ENCODE results near the gene HIC1.
A peak's percentile ranks its signal among the peaks of the same experiment; 100 is the strongest.

Gene HIC1

DNA sequence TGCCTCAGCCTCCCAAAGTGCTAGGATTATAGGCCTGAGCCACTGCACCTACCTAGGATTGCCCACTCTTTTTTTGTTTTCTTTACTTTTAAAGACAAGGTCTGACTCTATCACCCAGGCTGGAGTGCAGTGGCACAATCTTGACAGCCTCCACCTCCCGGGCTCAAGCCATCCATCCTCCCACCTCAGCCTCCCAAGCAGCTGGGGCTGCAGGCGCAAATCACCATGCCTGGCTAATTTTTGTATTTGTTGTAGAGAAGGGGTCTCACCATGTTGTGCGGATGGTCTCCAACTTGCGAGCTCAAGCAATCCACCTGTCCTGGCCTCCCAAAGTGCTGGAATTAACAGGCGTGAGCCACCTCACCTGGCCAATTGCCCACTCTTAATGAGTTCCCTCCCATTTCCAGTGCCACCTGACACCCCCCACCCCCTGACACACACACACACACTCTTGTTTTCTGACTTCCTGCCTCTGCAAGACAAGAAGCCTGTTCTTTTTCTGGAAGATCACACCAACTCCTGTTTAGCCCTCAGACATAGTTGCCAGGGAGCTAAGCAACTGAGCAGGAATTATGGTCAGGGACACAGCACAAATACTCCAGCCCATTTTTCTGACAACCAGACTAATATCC is 10.5 kb upstream of the HIC1 start:
- no peak overlapping the region for H3K27ac ChIP-seq (ENCODE audit: low read length)

DNA sequence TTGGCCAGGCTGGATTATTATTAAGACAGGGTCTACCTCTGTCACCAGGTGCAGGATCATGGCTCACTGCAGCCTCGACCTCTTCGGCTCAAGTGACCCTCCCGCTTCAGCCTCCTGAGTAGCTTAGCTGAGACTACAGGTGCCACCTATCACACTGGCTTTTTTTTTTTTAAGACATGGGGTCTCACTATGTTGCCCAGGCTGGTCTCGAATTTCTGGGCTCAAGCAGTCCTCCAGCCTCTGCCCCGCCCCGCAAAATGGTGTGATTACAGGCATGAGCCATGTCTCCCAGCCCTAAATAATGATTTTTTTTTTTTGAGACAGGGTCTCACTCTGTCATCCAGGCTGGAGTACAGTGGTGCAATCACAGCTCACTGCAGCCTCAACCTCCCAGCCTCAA is 7.3 kb upstream of the HIC1 start:
- Histone ChIP-seq H3K27ac (ENCODE audit: low read length) (no peak overlapping the region), H3K9me3 (ENCODE audit: control insufficient read depth, insufficient read depth, low read length) (no peaks in the 10 kb centered on the region), H3K27me3 (ENCODE audit: control insufficient read depth, insufficient read depth, low read length) (peaks cover 29% of the 10 kb centered on the region), H3K4me1 (ENCODE audit: control insufficient read depth, insufficient read depth, low read length) (peaks cover 3% of the 10 kb centered on the region), H3K4me3 (ENCODE audit: low read length) (no peak overlapping the region), H3K36me3 (ENCODE audit: control insufficient read depth, insufficient read depth, low read length) (0 out of 2 replicates have a peak, but pooled peaks cover 3% of the 10 kb centered on the region)
- no peak for DNase-seq (ENCODE audit: low read depth, low spot score)
- WGBS (ENCODE audit: insufficient coverage, insufficient read length) = no CpG with 5 or more reads among the region's 6 CpGs

More for the DNA sequence above, 10.5 kb upstream of the HIC1 start:
- no peaks in the 10 kb centered on the region for H3K9me3 ChIP-seq (ENCODE audit: control insufficient read depth, insufficient read depth, low read length)
- WGBS (ENCODE audit: insufficient coverage, insufficient read length) = no CpG with 5 or more reads among the region's 5 CpGs
- H3K4me3 ChIP-seq (ENCODE audit: low read length) = no peak overlapping the region
- no peaks in the 10 kb centered on the region for H3K4me1 ChIP-seq (ENCODE audit: control insufficient read depth, insufficient read depth, low read length)
- DNase-seq (ENCODE audit: low read depth, low spot score) = no peak
- H3K36me3 ChIP-seq (ENCODE audit: control insufficient read depth, insufficient read depth, low read length) = 0 out of 2 replicates have a peak, but pooled peaks cover 3% of the 10 kb centered on the region
- H3K27me3 ChIP-seq (ENCODE audit: control insufficient read depth, insufficient read depth, low read length) = peaks cover 12% of the 10 kb centered on the region

DNA sequence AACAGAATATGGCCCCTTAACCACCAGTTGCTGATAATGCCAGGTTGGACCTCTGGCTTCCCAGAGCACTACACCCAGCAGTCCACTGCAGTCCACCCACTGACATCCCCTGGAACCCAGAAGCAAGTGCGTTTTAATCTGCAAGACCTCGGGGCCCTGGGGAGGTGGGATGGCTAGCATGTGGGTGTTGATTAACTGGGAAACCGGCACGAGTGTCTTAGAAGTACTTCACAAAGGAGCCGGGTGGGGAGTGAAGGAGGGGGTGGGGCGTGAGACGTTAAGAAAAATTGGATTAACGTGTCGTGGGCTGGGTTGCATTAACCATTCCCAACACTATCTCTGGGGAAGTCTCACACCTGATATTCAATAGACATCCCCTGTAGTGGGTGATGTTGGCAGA is 6.1 kb upstream of the HIC1 start:
- no peak for DNase-seq (ENCODE audit: low read depth, low spot score)
- no peaks in the 10 kb centered on the region; the same call in 1 of the 2 replicates for H3K36me3 ChIP-seq (ENCODE audit: control insufficient read depth, insufficient read depth, low read length)
- peaks cover 3% of the 10 kb centered on the region for H3K4me1 ChIP-seq (ENCODE audit: control insufficient read depth, insufficient read depth, low read length)
- H3K27ac ChIP-seq (ENCODE audit: low read length) = no peak overlapping the region
- H3K9me3 ChIP-seq (ENCODE audit: control insufficient read depth, insufficient read depth, low read length) = no peaks in the 10 kb centered on the region
- no CpG with 5 or more reads among the region's 9 CpGs for WGBS (ENCODE audit: insufficient coverage, insufficient read length)
- H3K4me3 ChIP-seq (ENCODE audit: low read length) = no peak overlapping the region
- peaks cover 35% of the 10 kb centered on the region for H3K27me3 ChIP-seq (ENCODE audit: control insufficient read depth, insufficient read depth, low read length)

DNA sequence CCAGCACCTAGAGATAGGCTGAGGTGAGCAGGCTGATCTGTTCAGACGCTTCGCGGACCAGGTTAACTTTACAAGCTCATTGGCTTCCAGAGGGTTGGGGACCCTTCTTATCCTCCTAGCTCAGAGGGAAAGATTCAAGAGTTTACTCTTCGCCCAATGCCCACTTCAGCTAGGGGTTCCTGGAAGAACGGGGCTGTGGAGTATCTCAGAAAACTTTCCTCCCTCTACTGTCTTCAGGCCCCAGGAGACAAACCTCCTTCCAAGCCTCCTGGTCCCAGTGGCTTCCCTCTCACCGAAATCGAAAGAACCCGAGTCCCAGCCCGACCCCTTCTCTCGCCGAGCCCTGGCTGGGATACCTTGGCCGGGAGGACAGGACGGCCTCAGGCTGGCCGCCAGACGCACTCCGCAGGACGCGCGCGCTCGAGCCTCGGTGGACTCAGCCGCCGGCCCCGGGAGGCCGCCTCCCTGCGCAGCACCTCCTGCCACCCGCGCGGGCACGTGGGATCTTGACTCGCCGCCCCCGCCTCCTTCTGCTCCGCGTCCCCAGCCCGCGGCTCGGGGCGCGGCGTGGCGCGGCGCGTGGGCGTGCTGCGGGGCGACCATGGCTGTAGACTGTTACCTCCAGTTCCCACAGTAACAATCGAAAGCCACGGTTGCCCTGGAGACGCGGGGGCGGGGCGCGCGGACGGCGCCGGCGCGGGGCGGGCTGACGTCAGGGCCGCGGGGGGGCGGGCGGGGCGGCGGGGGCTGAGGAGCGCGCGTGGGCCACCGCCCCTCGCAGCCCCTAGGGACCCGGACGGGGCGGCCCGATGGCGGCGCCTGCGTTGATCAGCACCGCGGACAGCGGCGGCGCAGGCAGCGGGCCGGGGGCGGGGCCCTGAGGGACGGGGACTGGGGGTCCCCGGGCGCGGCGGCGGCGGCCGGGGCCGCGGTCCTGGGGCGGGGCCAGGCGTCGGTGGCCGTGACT is 5.3 kb upstream of the HIC1 start:
- peaks cover 43% of the 10 kb centered on the region for H3K27me3 ChIP-seq (ENCODE audit: control insufficient read depth, insufficient read depth, low read length)
- no CpG with 5 or more reads among the region's 104 CpGs for WGBS (ENCODE audit: insufficient coverage, insufficient read length)
- no peaks in the 10 kb centered on the region for H3K9me3 ChIP-seq (ENCODE audit: control insufficient read depth, insufficient read depth, low read length)
- peak overlapping the region; percentile 47 for H3K4me3 ChIP-seq (ENCODE audit: low read length)
- H3K27ac ChIP-seq (ENCODE audit: low read length) = no peak overlapping the region
- peaks cover 4% of the 10 kb centered on the region for H3K4me1 ChIP-seq (ENCODE audit: control insufficient read depth, insufficient read depth, low read length)
- no peak for DNase-seq (ENCODE audit: low read depth, low spot score)
- H3K36me3 ChIP-seq (ENCODE audit: control insufficient read depth, insufficient read depth, low read length) = no peaks in the 10 kb centered on the region; the same call in 1 of the 2 replicates

DNA sequence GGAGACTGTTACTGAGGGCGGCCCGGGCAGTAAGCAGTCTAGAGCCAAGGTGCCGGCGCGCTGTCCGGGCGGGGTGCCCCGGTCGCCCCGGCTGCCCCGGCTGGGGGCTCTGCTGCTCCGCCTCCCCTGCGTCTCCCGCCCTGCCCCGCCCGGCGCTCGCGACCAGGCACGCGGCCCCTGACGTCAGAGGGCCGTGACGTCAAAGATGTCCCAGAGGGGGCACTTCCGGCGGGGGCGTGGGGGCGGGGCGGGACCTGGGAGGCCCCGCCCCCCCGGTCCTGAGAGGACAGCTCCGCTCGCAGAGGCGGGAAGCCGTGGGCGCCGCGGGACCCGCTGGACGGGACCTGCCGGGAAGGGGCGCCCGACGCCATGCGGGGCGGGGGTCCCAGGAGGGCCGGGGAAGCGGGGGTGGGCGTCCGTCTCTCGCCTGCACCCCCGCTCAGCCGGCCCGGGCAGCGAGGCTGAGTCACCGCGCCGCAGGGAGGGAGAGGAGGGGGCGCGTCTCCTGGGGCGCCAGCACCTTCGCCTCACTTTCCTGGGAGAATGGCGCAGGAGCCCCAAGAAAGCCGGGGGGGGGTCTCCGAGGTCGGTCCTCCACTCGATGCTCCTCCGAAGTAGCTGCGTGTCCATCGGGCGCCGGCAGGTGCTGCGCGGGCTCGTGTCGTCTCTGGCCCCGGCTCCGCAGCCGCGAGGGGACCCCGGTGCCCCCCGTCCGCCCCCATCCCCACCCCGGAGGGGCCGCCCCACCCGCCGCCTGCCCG is 4.4 kb upstream of the HIC1 start:
- DNase-seq (ENCODE audit: low read depth, low spot score) = no peak

DNA sequence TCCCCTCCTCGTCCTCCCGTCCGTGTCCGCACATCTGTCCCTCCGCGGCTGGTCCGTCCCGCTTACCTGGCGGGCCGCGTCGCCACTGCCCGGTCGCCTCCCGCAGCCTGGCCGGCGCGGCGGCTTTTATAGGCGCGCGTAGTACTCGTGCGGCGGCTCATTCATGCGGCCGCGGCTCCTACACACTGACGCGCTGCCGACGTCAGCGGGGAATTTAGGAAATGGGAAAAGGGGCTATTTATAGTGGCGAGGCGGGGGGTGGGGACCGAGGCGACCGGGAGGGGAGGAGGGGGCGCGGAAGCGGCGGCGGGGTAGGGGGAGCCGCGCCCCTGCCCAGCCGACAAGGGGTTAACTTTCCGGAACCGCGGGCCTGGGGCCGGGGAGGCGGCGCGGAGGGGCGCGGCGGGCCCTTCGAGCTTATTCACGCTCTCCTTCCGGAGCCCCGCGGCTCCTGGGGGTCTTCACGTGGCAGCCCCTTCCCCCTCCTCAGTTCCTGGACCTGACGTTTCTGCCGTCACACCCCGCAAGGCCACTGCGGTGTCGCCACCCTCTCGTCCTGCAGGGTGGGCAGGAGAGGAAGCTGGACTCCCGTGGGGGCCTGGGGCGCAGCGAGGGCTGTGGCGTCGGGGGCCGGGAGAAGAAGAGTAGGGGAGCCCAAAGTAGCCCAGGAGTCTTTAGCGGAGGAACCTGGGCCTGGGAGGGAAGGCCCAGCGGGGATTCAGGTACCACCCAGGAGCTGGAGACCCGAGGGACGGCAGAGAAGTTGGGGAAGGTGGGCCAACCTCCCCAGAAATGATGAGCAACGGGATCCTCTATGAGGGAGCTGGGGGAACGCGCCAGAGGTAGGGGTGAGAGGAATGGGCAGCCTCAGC is 3.6 kb upstream of the HIC1 start:
- WGBS (ENCODE audit: insufficient coverage, insufficient read length) = no CpG with 5 or more reads among the region's 81 CpGs
- DNase-seq (ENCODE audit: low read depth, low spot score) = no peak

More for the DNA sequence above, 4.4 kb upstream of the HIC1 start:
- peaks cover 4% of the 10 kb centered on the region for H3K4me1 ChIP-seq (ENCODE audit: control insufficient read depth, insufficient read depth, low read length)
- no peaks in the 10 kb centered on the region; the same call in 1 of the 2 replicates for H3K36me3 ChIP-seq (ENCODE audit: control insufficient read depth, insufficient read depth, low read length)
- H3K4me3 ChIP-seq (ENCODE audit: low read length) = peak overlapping the region; percentile 44
- peaks cover 48% of the 10 kb centered on the region for H3K27me3 ChIP-seq (ENCODE audit: control insufficient read depth, insufficient read depth, low read length)
- WGBS (ENCODE audit: insufficient coverage, insufficient read length) = no CpG with 5 or more reads among the region's 88 CpGs
- no peaks in the 10 kb centered on the region for H3K9me3 ChIP-seq (ENCODE audit: control insufficient read depth, insufficient read depth, low read length)
- no peak overlapping the region for H3K27ac ChIP-seq (ENCODE audit: low read length)

DNA sequence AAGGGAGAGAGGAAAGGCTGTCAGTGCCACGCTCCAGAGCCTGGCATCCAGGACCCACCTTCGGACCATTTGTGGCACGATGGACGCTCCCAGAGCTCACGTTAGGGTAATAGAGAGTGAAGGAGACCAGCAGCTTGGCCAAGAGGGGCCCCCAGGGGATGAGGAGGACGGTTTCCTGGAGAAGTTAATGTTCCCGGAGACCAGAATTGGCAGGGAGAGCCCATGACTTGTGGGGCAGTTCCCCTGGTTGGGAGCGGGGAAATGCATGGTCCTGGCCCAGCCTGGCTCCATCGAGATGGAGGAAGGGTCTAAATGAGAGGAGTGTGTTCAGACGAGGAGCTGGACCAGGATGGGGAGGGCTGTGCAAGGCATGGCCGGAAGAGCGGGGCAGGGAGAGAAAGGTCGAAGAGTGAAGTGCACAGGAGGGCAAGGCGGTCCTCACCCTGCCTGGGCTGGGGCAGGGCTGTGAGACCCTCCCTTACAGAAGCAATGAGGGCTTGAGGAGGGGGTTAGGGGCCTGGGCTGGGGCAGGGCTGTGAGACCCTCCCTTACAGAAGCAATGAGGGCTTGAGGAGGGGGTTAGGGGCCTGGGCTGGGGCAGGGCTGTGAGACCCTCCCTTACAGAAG is 2.9 kb upstream of the HIC1 start:
- H3K27ac ChIP-seq (ENCODE audit: low read length) = no peak overlapping the region
- no peak for DNase-seq (ENCODE audit: low read depth, low spot score)
- H3K4me1 ChIP-seq (ENCODE audit: control insufficient read depth, insufficient read depth, low read length) = peaks cover 8% of the 10 kb centered on the region
- no CpG with 5 or more reads among the region's 14 CpGs for WGBS (ENCODE audit: insufficient coverage, insufficient read length)
- peaks cover 60% of the 10 kb centered on the region for H3K27me3 ChIP-seq (ENCODE audit: control insufficient read depth, insufficient read depth, low read length)
- H3K36me3 ChIP-seq (ENCODE audit: control insufficient read depth, insufficient read depth, low read length) = no peaks in the 10 kb centered on the region; the same call in 1 of the 2 replicates
- H3K4me3 ChIP-seq (ENCODE audit: low read length) = no peak overlapping the region
- H3K9me3 ChIP-seq (ENCODE audit: control insufficient read depth, insufficient read depth, low read length) = no peaks in the 10 kb centered on the region

More for the DNA sequence above, 3.6 kb upstream of the HIC1 start:
- Histone ChIP-seq H3K4me3 (ENCODE audit: low read length) (peak overlapping the region; percentile 15; the same call in 1 of the 2 replicates), H3K27me3 (ENCODE audit: control insufficient read depth, insufficient read depth, low read length) (peaks cover 53% of the 10 kb centered on the region), H3K4me1 (ENCODE audit: control insufficient read depth, insufficient read depth, low read length) (peaks cover 4% of the 10 kb centered on the region), H3K27ac (ENCODE audit: low read length) (no peak overlapping the region), H3K36me3 (ENCODE audit: control insufficient read depth, insufficient read depth, low read length) (no peaks in the 10 kb centered on the region; the same call in 1 of the 2 replicates), H3K9me3 (ENCODE audit: control insufficient read depth, insufficient read depth, low read length) (no peaks in the 10 kb centered on the region)

DNA sequence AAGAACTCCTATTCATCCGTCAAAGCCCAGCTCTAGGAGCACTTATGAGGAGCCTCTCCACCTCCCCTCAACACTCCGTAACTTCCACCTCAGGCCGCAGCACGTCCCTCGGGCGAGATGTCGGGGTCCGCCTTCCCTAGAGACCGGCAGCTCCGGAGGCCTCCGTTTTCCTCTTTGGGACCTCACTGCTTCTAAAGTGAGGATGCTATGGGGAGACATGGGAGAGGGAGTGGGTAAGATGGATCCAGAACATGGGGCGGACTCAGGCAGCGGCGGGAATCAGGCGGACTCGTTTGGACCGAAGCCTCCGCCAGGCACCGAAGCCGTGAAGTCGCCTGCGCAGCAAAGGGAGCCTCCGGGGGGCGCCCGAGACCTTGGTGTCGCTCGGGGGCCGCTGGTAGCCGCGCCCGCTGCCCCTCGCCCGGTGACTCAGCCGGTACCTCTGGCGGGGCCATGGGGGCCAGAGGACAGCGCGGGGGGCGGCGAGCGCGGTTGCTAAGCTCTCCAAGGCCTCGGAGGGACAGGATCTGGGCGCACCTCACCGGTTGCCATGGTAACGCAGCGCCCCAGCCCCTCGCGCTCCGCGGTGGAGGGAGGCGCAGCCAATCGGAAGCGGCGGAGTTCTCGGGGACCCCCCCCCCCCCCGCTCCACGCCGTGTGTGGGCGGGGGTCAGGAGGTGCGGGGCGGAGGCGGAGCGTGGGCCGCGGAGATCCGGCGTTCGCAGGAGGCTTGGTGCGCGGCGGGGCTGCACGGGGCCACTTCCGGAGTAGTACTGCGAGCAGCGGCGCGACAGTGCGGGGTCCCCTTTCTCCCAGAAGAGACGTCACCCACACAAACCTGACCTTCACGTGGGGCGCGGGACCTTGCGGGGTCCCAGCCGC is 1.3 kb upstream of the HIC1 start:
- DNase-seq (ENCODE audit: low read depth, low spot score) = no peak
- Histone ChIP-seq H3K4me3 (ENCODE audit: low read length) (peak overlapping the region; percentile 36; the same call in 1 of the 2 replicates), H3K4me1 (ENCODE audit: control insufficient read depth, insufficient read depth, low read length) (peaks cover 14% of the 10 kb centered on the region), H3K9me3 (ENCODE audit: control insufficient read depth, insufficient read depth, low read length) (no peaks in the 10 kb centered on the region), H3K27me3 (ENCODE audit: control insufficient read depth, insufficient read depth, low read length) (peaks cover 69% of the 10 kb centered on the region), H3K27ac (ENCODE audit: low read length) (no peak overlapping the region), H3K36me3 (ENCODE audit: control insufficient read depth, insufficient read depth, low read length) (no peaks in the 10 kb centered on the region; the same call in 1 of the 2 replicates)
- no CpG with 5 or more reads among the region's 84 CpGs for WGBS (ENCODE audit: insufficient coverage, insufficient read length)

DNA sequence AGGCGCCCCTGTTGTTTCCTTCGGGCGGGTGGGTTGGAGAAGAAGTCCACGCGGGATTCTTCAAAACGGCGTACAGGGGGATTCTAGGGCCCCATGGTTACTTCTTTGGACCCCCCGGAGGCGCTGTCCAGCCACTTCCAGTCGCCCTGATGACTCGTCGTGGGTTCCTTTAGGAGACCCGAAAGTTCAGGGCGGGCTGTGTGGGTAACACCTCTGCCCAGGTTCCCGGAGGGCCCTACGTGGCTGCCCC is 716 bp upstream of the HIC1 start:
- H3K27me3 ChIP-seq (ENCODE audit: control insufficient read depth, insufficient read depth, low read length) = peaks cover 64% of the 10 kb centered on the region
- no peak overlapping the region for H3K27ac ChIP-seq (ENCODE audit: low read length)

More for the DNA sequence above, 716 bp upstream of the HIC1 start:
- Histone ChIP-seq H3K4me3 (ENCODE audit: low read length) (peak overlapping the region; percentile 36; the same call in 1 of the 2 replicates), H3K4me1 (ENCODE audit: control insufficient read depth, insufficient read depth, low read length) (peaks cover 14% of the 10 kb centered on the region), H3K36me3 (ENCODE audit: control insufficient read depth, insufficient read depth, low read length) (no peaks in the 10 kb centered on the region; the same call in 1 of the 2 replicates), H3K9me3 (ENCODE audit: control insufficient read depth, insufficient read depth, low read length) (no peaks in the 10 kb centered on the region)
- no CpG with 5 or more reads among the region's 16 CpGs for WGBS (ENCODE audit: insufficient coverage, insufficient read length)
- no peak for DNase-seq (ENCODE audit: low read depth, low spot score)
